GF-D8 (cell line): Measurements from ENCODE around the gene THEMIS.

Source experiments
- DNase-seq: peaks from one replicate; lab custom pipeline; 2025; lab: John Stamatoyannopoulos, UW

Gene THEMIS

GRCh38 chr6:127859956-127860355 lies 40.9 kb downstream of the THEMIS start:
- DNase-seq, result no peak

GRCh38 chr6:127858727-127859391 lies 42.0 kb downstream of the THEMIS start:
- no peak for DNase-seq

- DNase-seq, result no peak
Measured at GRCh38 chr6:127857051-127857637, 43.7 kb downstream of the THEMIS start.

- DNase-seq, result no peak
Measured at GRCh38 chr6:127855542-127856159, 45.2 kb downstream of the THEMIS start.

GRCh38 chr6:127854009-127854408 lies 46.8 kb downstream of the THEMIS start:
- no peak for DNase-seq

GRCh38 chr6:127851197-127851596 lies 49.7 kb downstream of the THEMIS start:
- no peak for DNase-seq

GRCh38 chr6:127845242-127845641 lies 55.6 kb downstream of the THEMIS start:
- DNase-seq, result no peak

- no peak for DNase-seq
Measured at GRCh38 chr6:127844529-127844928, 56.3 kb downstream of the THEMIS start.

- no peak for DNase-seq
Measured at GRCh38 chr6:127843582-127843981, 57.3 kb downstream of the THEMIS start.

- no peak for DNase-seq
Measured at GRCh38 chr6:127842562-127842961, 58.3 kb downstream of the THEMIS start.

- no peak for DNase-seq
Measured at GRCh38 chr6:127841811-127842210, 59.0 kb downstream of the THEMIS start.

GRCh38 chr6:127834136-127834535 lies 66.7 kb downstream of the THEMIS start:
- no peak for DNase-seq

GRCh38 chr6:127833336-127833735 lies 67.5 kb downstream of the THEMIS start:
- no peak for DNase-seq

- no peak for DNase-seq
Measured at GRCh38 chr6:127832381-127832780, 68.5 kb downstream of the THEMIS start.

- no peak for DNase-seq
Measured at GRCh38 chr6:127824061-127824460, 76.8 kb downstream of the THEMIS start.

- no peak for DNase-seq
Measured at GRCh38 chr6:127821431-127821830, 79.4 kb downstream of the THEMIS start.

GRCh38 chr6:127818149-127818548 lies 82.7 kb downstream of the THEMIS start:
- DNase-seq, result no peak

GRCh38 chr6:127816643-127817042 lies 84.2 kb downstream of the THEMIS start:
- no peak for DNase-seq

- DNase-seq, result no peak
Measured at GRCh38 chr6:127813699-127814027, 87.2 kb downstream of the THEMIS start.

GRCh38 chr6:127812985-127813698 lies 87.7 kb downstream of the THEMIS start:
- DNase-seq, result no peak

GRCh38 chr6:127811900-127812570 lies 88.8 kb downstream of the THEMIS start:
- no peak for DNase-seq

GRCh38 chr6:127807806-127808517 lies 92.9 kb downstream of the THEMIS start:
- DNase-seq, result no peak
